Thyroid gland (tissue), 4 donors: ENCODE data around the gene RAET1L.
"Not testable (repeated sequence)": the region's sequence is repeated elsewhere in the genome, so short reads cannot be mapped to it uniquely, and the experiment has no call there.

ENCODE experiments used
- CTCF ChIP-seq, 6 experiments: fragments of 200-600 bp in 3 of 6; fragments of 450-650 bp in 3 of 6; sonication (generic) in 3 of 6; IDR thresholded peaks; one replicate each; pipeline ENCODE4 v1.5.1; 2016 to 2019; ENCODE audit warnings: antibody characterized with exemption in 6 of 6, mild to moderate bottlenecking in 2 of 6, inconsistent platforms in 1 of 6, moderate library complexity in 1 of 6
- POLR2A ChIP-seq, 2 donors: fragments of 450-650 bp; IDR thresholded peaks; one replicate each; pipeline ENCODE4 v1.6.1; 2017; ENCODE audit warnings: antibody characterized with exemption in 2 of 2, mild to moderate bottlenecking in 2 of 2, moderate library complexity in 1 of 2

GRCh38 chr6:150021870-150022269 lies 3.5 kb downstream of the RAET1L start:
- TF ChIP-seq CTCF, POLR2A (IDR thresholded peaks at IDR 0.05): not testable (repeated sequence)
